Measurements from ENCODE around the gene TP53TG3C.
"Not testable (repeated sequence)": the region's sequence is repeated elsewhere in the genome, so short reads cannot be mapped to it uniquely, and the experiment has no call there.

The TP53TG3C gene

GRCh38 chr16:33193926-33194325 is at the start of gene TP53TG3C:
TP53TG3C (plus strand) TSS chr16:33194226; CDS start chr16:33194294, 68 bp downstream.
- not testable (repeated sequence) for DNase-seq (ENCODE audit: low read depth in 2 of 2)
